K562 (cell line): ENCODE measurements around the gene SHISA7. TPM values are rescaled to one million over a fixed set of nuclear protein-coding genes. Genes with fewer than 3 reads are reported as not detected.

Experiments
- CBFA2T2 ChIP-seq: fragments of 450-650 bp; conservative IDR thresholded peaks from 2 replicates; pipeline ENCODE4 v1.6.1; 2017; ENCODE audit warnings: mild to moderate bottlenecking
- CTBP1 ChIP-seq: fragments of 450-650 bp; IDR thresholded peaks from 2 replicates; pipeline ENCODE4 v1.6.1; 2016; ENCODE audit warnings: borderline replicate concordance
- EGR1 ChIP-seq: fragments of 450-650 bp; conservative IDR thresholded peaks from 2 replicates; pipeline ENCODE4 v1.6.1; 2017; ENCODE audit warnings: mild to moderate bottlenecking
- KDM5B ChIP-seq: fragments of 200-600 bp; sonication (generic); IDR thresholded peaks from 2 replicates; pipeline ENCODE4 v1.6.1; 2012; ENCODE audit warnings: low read depth, mild to moderate bottlenecking, moderate library complexity, low read length, control low read depth, inconsistent platforms; ENCODE audit not compliant: insufficient replicate concordance
- LCOR ChIP-seq: sonication (generic); formaldehyde crosslinking; IDR thresholded peaks from 2 replicates; pipeline ENCODE4 v1.8.0; 2022; ENCODE audit warnings: mild to moderate bottlenecking, missing genetic modification reagents
- POLR2B ChIP-seq: fragments of 450-650 bp; IDR thresholded peaks from 2 replicates; pipeline ENCODE4 v1.6.1; 2018; ENCODE audit warnings: low read depth; ENCODE audit not compliant: partially characterized antibody
- THRB ChIP-seq: fragments of 450-650 bp; formaldehyde crosslinking; conservative IDR thresholded peaks from 2 replicates; pipeline ENCODE4 v1.4.0; 2022; ENCODE audit warnings: mild to moderate bottlenecking, missing genetic modification characterization
- ZBTB9 ChIP-seq: fragments of 450-650 bp; formaldehyde crosslinking; IDR thresholded peaks from 2 replicates; pipeline ENCODE4 v1.4.0; 2020; ENCODE audit warnings: mild to moderate bottlenecking, moderate library complexity
- ZNF561 ChIP-seq: fragments of 450-650 bp; formaldehyde crosslinking; conservative IDR thresholded peaks from 2 replicates; pipeline ENCODE4 v1.4.0; 2020; ENCODE audit warnings: mild to moderate bottlenecking, moderate library complexity
- ZNF639 ChIP-seq, 2 experiments: fragments of 200-800 bp in 1 of 2; sonication (Bioruptor generic) in 1 of 2; sonication (generic) in 1 of 2; formaldehyde crosslinking in 1 of 2; IDR thresholded peaks in 1 of 2; conservative IDR thresholded peaks in 1 of 2; 2 replicates each; pipeline versions ENCODE4 v1.5.0 to v1.6.1; 2016 to 2020; ENCODE audit warnings: missing compliant biosample characterization in 1 of 2, missing genetic modification characterization in 1 of 2, missing genetic modification reagents in 1 of 2
- polyA plus RNA-seq, 8 experiments: library from polyadenylated mRNA; depleted of rRNA in 4 of 8; stranded (reverse) in 5 of 8; unstranded in 3 of 8; fragments of >200 nt; fragmentation: Nextera tagmentation in 2 of 8; fragmentation: Illumina TruSeq in 1 of 8; extraction: Ambion mirVana in 2 of 8; extraction: Trizol in 1 of 8; gene quantifications; 2 replicates each; pipeline versions ENCODE4 v1.2.1 to v1.2.3, GENCODE V29; 2011 to 2014; ENCODE audit warnings: inconsistent platforms in 1 of 8, missing spikeins in 1 of 8
- total RNA-seq, 7 experiments: library from RNA; depleted of rRNA in 6 of 7; stranded (reverse); fragments of >200 nt in 6 of 7; fragmentation: Illumina TruSeq in 2 of 7; extraction: Trizol in 2 of 7; gene quantifications; 2 replicates each; pipeline versions ENCODE4 v1.2.1 to v1.2.3, GENCODE V29; 2011 to 2021; ENCODE audit warnings: low replicate concordance in 1 of 7
- TF ChIP-seq, protein P1 (sequence below): fragments of 250-450 bp; sonication (Bioruptor Pico); IDR thresholded peaks from 2 replicates; pipeline ENCODE4 v1.4.0; 2020
- TF ChIP-seq, protein P2 (sequence below): sonication (generic); formaldehyde crosslinking; IDR thresholded peaks from 2 replicates; pipeline ENCODE4 v1.9.0; 2022; ENCODE audit warnings: mild to moderate bottlenecking, missing genetic modification reagents

SHISA7 gene
- total and polyA plus RNA-seq, 9 of the 15 experiments (the other 6 are each of a cell fraction or from before 2014, with no cell fraction given): 0.01 to 0.40 (median 0.07) TPM

DNA sequence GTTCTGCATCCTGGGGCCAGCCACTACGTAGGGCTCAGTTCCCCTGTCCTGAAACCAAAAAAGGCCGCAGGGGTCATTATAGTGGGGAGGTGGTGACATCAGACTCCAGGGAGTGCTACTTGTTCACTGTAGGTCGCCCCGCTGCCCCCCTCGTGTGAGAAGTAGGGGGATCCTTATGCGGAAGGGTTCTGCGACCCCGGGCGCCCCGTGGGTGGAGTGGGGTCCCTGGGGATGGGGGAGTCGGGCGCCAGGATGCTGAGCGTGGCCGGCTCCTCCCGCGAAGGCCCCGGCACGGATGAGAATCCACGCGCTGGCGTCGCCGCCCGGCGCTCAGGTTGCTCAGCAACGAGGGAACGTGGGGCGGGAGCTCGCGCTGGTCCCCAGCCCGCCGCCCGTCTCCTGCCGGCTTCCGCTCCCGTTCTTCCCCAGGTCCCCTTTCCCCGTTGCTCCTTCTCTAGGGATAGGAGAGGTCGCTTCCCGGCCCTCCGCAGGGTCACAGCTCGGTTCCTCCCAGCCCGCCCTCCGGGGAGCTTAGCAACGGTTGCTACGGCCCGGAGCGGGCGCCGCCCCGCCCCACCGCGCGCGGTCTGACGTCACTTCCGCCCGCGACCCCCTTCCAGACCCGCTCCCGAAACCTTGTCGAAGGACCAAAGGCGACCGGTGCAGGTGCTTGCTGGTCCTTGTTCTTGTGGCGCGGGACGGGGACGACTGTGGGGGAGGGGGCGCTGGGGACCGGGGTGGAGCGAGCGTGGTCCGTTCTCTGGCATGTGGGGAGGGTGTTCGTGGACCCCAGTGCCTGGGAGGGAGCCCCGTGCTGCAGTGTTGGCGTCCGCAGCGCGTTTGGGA lies 41.7 kb upstream of the SHISA7 start, which contains the start of gene NAT14 (continued):
- TF ChIP-seq, protein P1, sequence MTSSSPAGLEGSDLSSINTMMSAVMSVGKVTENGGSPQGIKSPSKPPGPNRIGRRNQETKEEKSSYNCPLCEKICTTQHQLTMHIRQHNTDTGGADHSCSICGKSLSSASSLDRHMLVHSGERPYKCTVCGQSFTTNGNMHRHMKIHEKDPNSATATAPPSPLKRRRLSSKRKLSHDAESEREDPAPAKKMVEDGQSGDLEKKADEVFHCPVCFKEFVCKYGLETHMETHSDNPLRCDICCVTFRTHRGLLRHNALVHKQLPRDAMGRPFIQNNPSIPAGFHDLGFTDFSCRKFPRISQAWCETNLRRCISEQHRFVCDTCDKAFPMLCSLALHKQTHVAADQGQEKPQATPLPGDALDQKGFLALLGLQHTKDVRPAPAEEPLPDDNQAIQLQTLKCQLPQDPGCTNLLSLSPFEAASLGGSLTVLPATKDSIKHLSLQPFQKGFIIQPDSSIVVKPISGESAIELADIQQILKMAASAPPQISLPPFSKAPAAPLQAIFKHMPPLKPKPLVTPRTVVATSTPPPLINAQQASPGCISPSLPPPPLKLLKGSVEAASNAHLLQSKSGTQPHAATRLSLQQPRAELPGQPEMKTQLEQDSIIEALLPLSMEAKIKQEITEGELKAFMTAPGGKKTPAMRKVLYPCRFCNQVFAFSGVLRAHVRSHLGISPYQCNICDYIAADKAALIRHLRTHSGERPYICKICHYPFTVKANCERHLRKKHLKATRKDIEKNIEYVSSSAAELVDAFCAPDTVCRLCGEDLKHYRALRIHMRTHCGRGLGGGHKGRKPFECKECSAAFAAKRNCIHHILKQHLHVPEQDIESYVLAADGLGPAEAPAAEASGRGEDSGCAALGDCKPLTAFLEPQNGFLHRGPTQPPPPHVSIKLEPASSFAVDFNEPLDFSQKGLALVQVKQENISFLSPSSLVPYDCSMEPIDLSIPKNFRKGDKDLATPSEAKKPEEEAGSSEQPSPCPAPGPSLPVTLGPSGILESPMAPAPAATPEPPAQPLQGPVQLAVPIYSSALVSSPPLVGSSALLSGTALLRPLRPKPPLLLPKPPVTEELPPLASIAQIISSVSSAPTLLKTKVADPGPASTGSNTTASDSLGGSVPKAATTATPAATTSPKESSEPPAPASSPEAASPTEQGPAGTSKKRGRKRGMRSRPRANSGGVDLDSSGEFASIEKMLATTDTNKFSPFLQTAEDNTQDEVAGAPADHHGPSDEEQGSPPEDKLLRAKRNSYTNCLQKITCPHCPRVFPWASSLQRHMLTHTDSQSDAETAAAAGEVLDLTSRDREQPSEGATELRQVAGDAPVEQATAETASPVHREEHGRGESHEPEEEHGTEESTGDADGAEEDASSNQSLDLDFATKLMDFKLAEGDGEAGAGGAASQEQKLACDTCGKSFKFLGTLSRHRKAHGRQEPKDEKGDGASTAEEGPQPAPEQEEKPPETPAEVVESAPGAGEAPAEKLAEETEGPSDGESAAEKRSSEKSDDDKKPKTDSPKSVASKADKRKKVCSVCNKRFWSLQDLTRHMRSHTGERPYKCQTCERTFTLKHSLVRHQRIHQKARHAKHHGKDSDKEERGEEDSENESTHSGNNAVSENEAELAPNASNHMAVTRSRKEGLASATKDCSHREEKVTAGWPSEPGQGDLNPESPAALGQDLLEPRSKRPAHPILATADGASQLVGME (CRISPR knock-in tag): 0 out of 2 replicates have a peak, but pooled peaks have one; percentile 41
- TF ChIP-seq THRB (CRISPR knock-in tag): peak; percentile 8; the same call in 1 of the 2 replicates
- no peak for TF ChIP-seq KDM5B
- TF ChIP-seq, protein P2, sequence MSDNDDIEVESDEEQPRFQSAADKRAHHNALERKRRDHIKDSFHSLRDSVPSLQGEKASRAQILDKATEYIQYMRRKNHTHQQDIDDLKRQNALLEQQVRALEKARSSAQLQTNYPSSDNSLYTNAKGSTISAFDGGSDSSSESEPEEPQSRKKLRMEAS (CRISPR knock-in tag): peak; percentile 43; the same call in 1 of the 2 replicates
- TF ChIP-seq CBFA2T2: no peak
- TF ChIP-seq ZNF561 (CRISPR knock-in tag): no peak
- TF ChIP-seq POLR2B: peak; percentile 50
- 0 out of 2 replicates have a peak, but pooled peaks have one; percentile 7 for TF ChIP-seq CTBP1
- 0 out of 2 replicates have a peak, but pooled peaks have one; percentile 64 for TF ChIP-seq ZBTB9 (CRISPR knock-in tag)
- TF ChIP-seq LCOR: 0 out of 2 replicates have a peak, but pooled peaks have one; percentile 27
- 0 out of 4 replicates have a peak, but pooled peaks of 1 of the 2 experiments have one; percentile 37 for TF ChIP-seq ZNF639 (CRISPR knock-in tag; conservative IDR thresholded peaks at IDR 0.05 in 1 of 2, IDR thresholded peaks at IDR 0.05 in 1 of 2)
- TF ChIP-seq EGR1: no peak
